GM21529 (cell line): ENCODE measurements around the gene ADGRG6.

Experiments
- ATAC-seq: cut with Tn5 transposase; IDR thresholded peaks from one replicate; pipeline ENCODE4 v1.9.1; 2021; ENCODE audit not compliant: unreplicated experiment

ADGRG6 gene

DNA sequence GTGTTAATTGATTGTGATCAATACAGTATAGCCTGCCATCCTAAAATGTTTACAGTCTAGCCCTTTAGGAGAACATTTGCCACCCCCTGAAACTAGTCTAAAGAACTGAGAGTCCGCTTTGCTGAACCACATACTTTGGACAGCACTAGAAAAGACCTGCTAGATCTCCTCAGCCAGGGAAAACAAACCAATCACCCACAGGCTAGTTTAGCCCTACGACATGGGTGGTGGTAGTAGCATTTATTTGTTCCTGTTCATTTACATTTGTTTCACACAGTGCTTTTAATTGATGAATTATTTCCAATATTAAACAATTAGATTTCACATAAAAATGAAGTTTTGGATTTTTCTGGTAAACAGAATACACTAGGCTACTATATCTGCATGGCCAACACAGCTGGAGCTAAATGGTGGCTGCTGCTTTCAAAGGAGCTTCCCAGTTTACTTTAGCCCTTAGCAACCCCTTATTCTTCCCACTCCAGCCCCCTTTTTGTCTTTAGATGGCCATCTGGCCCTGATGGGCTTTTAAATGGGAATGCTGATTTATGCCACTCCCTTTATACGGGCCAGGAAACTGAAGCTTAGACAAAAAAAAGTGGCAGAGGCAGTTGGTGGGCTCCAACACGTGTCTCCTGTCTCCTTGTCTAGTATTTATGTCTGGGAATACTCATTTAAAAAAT lies 72.4 kb downstream of the ADGRG6 start:
- no peak for ATAC-seq

GRCh38 chr6:142374965-142375733 lies 73.3 kb downstream of the ADGRG6 start:
- ATAC-seq, result no peak

- ATAC-seq, result no peak
These were observed 74.3 kb downstream of the ADGRG6 start for GRCh38 chr6:142376115-142376514.

GRCh38 chr6:142376800-142377496 lies 75.1 kb downstream of the ADGRG6 start:
- ATAC-seq, result no peak

GRCh38 chr6:142377497-142377848 lies 75.7 kb downstream of the ADGRG6 start:
- ATAC-seq, result no peak

DNA sequence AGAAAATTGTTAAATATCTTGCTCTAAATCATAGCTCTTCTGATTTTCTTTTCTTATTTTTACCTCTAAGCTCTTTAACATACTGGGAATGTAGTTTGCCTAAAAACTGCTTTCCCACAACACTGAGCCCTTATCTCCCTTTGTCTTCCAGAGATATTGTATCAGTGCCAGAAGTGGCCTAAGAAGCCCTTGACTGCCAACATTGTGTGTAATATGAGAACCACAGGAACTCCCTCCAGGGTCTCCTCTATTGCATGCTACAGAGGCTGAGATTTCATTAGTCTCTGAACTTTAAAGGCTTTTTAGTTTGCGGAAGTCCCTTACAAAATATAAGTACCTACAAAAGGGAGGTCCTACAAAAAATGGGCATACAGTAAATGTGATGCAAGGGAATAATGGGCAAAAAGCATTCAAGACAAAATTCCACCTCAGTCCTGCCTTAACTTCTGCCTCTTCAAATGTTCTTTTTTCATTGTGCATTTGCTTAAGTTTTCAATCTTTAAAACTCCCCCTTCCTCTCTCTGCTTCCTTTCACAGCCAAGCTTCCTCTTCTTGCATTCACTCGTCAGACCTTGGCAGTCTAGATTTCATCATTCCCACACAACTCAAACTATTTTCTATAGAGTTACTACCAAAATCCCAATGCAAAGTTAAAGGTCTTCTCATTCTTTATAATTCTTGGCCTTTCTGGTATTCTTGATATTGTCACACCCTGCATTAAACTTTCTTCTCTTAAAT lies 76.5 kb downstream of the ADGRG6 start:
- no peak for ATAC-seq

- no peak for ATAC-seq
These were observed 78.8 kb downstream of the ADGRG6 start for GRCh38 chr6:142380626-142381025.

GRCh38 chr6:142381181-142381580 lies 79.4 kb downstream of the ADGRG6 start:
- ATAC-seq, result no peak

GRCh38 chr6:142381845-142382378 lies 80.1 kb downstream of the ADGRG6 start:
- ATAC-seq, result no peak

DNA sequence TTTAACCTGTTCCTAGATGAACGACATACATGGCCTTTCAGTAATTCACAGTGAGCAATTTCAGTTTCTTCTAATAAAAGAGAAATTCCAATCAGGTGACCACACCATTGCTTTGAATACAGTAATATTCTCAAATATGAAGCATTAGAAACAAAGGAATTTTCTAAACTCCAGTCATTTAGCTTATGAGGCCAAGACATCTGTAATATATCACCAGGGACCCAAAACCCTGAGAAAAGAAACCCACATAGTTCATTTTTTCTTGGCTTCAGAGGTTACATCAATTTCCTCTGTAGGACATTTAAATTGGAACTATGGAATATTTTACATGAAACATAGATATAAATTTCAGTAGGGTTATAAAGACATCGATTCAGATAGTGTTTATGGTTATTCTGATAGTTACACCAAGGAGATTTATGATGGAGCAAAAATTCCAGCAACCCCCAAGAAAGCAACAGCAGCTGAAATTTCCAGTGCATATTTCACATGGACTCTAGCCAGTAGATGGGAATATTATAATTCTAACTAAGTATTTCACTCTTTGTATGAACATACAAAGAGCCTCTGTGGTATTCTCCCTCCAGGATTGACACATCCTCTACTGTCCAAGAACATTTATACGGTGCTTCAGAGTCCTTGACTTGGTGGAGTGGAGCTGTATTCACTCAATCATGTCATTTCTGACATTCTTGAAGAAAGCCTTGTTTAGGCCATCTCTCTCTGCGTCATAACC lies 82.9 kb downstream of the ADGRG6 start:
- no peak for ATAC-seq

GRCh38 chr6:142385352-142385751 lies 83.5 kb downstream of the ADGRG6 start:
- ATAC-seq, result no peak

GRCh38 chr6:142386657-142387056 lies 84.8 kb downstream of the ADGRG6 start:
- ATAC-seq, result no peak

DNA sequence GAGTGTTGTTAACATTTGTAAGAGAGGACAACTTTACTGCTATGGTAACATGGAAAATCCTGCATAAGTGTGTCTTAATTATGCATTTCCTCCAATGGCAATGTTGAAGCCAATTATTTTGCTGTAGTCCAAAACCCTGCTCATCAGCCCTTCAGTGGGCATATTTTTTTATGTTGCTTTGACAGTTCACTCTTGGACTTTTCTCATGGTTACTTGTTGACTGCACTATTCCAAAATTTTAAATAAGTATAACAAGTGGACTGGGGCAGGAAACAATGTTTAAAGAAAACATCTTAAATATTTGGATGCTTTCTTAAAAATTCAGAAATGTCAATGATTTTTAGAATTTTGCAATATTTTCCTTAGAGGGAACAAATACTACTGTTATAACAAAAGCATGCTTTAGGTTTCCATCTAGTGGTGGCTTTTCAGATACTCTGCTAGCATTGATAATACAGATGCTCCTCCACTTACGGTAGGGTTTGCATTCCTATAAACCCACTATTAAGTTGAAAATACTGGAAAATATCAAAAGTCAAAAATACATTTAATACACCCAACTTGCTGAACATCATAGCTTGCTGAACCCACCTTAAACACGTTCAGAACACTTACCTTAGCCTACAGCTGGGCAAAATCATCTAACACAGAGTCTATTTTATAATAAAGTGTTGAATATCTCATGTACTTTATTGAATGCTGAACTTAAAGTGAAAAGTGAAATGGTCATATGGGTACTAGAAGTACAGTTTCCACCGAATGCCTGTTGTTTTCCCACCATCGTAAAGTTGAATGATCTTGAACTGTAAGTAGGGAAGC lies 86.4 kb downstream of the ADGRG6 start:
- no peak for ATAC-seq

DNA sequence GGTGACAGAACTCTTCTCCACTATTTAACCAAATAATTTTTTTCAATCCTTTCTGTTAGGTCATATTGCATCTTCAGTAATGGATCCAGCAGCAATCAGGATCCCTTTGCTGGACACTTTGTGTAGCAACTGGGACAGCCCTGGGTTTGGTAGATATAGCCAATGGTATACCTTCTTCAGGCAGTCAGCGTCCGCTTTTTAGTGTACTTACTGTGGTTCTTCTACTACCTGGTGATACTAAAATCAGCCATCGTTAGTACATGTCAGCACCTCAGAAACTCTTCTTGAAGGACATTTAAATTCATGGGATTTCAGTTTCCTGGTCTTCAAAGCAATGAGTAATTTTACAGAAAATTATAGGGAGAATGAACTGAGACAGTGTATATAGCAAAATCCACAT lies 93.5 kb downstream of the ADGRG6 start:
- ATAC-seq, result no peak

- ATAC-seq, result peak; percentile 86
These were observed 94.0 kb downstream of the ADGRG6 start for GRCh38 chr6:142395768-142396231.

DNA sequence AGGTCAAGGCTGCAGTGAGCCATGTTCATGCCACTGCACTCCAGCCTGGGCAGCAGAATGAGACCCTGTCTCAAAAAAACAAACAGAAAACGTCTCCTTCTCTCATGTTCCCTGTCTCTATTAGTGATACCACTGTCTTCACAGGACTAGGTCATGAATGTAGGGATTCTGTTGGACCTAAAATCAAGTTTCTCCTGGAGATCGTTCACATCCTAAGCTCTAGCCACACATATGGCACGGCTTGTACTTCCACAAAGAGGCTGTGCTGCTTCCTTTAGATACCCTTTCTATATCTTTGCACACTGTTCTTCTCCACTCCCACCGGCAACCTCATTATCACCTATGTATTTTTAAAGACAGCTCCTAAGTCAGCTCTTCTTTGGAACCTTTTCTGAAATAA lies 96.5 kb downstream of the ADGRG6 start:
- no peak for ATAC-seq

GRCh38 chr6:142399739-142400138 lies 97.9 kb downstream of the ADGRG6 start:
- ATAC-seq, result no peak

GRCh38 chr6:142400495-142400894 lies 98.7 kb downstream of the ADGRG6 start:
- ATAC-seq, result no peak

DNA sequence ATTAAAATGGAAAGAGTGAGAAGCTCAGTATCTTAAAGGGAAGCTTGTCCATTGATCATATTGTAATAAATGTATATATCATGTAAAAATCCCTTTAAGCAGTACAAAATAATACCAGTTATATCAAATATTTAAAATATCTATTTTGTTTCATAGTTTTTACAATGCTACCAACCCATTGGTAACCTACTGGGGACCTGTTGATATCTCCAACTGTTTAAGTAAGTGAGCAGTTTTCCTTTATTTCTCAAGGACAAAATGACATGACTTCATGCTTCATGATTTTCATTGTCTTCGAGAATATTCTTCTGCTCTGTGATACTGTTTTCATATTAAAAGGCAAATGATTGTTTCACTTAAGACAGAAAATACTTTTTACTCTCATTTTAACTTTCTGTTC lies 100.0 kb downstream of the ADGRG6 start:
- no peak for ATAC-seq
